Inflammatory macrophage treated with lipopolysaccharide for 1 hour (primary cell): ENCODE results near the gene MRPS30.
A peak's percentile ranks its signal among the peaks of the same experiment; 100 is the strongest.
"Not testable (repeated sequence)": the region's sequence is repeated elsewhere in the genome, so short reads cannot be mapped to it uniquely, and the experiment has no call there.

ENCODE experiments used
- DNase-seq, 2 donors: peaks; one replicate each; pipeline ENCODE4 v3.0.0-alpha.2; 2020 to 2022

Gene MRPS30

DNA sequence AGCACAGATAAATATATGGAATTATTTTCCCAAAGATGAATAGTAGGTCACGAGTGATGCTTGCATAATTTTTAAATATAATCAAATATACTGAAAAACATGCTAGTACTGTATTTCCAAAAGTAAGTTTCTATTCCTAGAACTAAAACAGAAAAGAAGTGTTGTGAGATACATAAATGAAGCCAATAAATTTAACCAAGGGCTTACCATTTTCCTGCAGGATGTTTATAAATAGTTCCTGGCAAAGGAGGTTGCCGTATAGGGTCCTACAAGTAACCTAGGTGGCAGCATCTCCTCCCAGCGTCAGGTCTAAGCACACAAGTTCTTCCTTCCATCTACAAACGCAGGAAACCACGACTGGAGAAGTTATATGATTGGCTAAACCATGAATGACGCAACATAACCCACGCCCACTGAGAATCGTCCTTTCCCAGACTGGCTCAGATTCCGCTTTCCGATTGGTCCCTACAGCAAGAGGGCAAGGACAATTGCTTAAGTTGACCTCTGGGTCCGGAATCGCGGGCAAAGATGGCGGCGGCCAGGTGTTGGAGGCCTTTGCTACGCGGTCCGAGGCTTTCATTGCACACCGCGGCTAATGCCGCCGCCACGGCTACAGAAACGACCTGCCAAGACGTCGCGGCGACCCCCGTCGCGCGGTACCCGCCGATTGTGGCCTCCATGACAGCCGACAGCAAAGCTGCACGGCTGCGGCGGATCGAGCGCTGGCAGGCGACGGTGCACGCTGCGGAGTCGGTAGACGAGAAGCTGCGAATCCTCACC lies at the start of gene MRPS30:
Gene MRPS30 (plus strand): TSS at position 513 of the 780 bp plus-strand sequence. CDS start 16 bp downstream, at position 529.
- DNase-seq, result peak; percentile 97 to 99

DNA sequence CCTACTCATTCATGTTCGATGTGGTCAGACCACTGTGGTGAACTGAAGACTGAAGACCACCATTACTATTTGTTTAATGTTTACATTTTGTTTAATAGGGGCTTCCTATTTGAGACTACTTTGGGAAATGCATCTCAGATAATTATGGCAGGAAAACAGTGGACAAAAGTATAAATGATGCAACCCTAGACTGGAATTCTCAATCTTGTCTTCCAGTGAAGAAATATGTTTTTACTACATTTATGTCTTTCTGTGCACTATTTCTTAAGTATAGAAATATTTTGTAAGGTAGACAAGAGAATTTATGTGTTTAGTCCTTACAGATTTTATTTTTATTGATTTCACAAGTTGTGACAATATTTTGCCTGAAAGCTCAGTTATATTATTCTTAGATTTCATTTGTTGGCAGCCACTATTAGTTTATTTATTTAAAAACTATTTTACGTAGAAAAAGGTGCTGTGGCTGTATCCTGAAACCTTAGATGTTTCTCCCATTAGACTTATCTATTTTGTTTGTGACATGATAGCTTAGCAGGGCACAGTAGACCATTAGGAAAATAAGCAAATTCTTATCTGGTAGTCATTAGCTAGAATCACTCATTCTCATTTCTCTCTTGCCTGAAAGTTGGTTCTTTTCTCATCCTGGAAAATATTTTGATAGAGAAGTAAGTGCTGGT lies 39.4 kb upstream of the MRPS30 start:
- DNase-seq, result no peak

DNA sequence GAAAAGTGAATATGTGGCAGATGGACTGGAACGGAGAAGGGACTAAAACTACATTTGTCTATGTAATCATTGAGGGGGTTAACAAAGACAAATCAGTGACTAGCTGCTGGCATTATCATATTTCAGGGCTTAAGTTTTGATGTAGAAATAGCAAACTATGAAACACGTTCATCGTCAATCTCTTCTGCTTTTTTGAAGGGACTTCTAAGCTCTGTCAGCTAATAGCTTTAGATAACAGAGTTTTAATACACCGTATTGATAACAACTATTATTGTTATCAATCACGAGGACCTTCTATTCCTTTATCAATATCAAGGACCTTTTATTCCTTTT lies 38.9 kb upstream of the MRPS30 start:
- DNase-seq, result no peak

DNA sequence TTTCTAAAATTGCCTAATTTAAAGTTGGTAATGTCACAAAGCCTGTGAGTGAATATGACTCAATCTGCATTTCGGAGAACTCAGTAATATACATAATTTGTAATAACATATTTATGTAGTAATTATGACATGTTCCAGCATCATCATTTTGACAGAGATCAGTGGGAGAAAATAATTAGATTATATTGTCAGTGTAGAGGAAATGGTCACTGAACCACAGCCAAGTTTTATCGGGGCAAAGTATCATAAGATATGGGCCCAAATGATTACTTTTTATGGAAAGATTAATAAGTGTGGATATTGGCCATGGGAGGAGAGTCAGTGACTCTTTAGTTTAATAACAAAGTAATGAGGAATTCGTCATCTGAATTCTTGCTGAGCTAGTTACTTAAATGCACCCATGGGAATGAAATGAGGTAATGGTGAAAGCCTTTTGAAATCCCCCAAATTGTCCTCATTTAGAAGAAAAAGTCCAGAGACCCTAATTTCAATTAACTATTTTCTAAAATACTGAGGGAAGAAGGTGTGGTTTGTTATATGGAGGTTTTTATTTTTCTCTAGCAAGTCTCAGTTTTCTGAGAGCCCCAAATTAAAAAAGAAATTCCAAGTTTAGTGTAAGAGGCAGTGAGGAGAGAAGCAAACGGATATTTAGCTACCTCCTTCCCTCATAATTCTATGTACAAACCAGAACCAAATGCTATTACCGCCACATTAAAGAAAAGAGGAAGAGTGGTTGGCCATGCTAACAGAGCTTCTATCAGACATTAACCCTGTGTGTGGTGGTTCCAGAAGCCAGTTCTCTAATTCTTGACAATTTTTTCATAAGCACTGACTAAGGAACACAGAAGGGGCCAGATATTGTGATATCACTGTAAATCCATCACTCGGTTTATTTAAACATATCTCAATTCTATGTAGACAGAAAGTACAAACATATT lies 37.7 kb upstream of the MRPS30 start:
- no peak for DNase-seq

DNA sequence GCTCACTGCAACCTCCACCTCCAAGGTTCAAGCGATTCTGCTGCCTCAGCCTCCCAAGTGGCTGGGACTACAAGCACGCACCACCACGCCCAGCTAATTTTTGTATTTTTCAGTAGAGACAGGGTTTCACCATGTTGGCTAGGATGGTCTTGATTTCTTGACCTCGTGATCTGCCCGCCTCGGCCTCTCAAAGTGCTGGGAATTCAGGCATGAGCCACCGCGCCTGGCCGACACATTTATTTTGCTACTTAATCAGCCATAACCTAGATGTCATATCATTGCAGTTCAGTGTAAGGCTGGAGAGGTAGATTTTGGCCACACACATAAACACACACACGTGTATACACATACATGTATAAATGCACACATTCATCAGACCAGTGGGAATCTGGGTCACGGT lies 36.4 kb upstream of the MRPS30 start:
- DNase-seq, result not testable (repeated sequence)

DNA sequence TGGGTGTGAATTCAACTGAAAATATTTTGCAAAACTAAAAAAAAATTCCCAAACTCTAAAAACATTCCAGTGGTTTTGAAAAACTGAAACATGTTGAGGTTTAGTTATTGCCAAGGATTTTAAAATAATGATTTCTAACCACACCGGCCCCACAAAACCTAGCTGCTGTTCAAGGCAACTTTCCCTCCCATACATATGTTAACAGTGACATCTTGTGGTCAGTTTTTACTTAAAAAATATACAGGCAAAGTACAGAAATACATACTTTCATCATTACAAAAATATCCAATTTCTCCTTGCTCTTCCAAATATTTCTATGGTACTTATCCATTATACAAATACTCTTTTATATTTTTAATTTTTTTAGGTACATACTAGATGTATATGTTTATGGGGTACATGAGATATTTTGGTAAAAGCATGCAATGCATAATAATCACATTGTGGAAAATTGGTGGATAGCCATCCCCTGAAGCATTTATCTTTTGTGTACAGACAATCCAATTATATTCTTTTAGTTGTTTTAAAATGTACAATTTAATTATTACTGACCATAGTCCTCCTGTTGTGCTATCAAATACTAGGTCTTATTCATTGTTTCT lies 34.4 kb upstream of the MRPS30 start:
- DNase-seq, result peak in 1 of 2 donors; percentile 55

DNA sequence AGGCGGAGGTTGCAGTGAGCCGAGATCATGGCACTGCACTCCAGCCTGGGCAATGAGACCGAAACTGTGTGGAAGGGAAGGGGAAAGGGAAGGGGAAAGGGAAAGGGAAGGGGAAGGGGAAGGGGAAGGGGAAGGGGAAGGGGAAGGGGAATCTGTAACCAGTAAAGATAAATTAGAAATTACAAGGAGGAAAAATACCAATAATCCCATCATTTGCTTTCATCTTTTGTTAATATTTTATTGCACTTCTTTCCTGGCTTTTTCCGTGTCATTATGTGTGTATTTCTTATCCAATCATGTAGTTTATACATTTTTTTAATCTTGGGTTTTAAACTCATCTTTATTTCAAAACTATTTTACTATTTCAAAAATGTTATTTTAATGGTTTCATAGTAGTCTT lies 29.6 kb upstream of the MRPS30 start:
- no peak for DNase-seq

DNA sequence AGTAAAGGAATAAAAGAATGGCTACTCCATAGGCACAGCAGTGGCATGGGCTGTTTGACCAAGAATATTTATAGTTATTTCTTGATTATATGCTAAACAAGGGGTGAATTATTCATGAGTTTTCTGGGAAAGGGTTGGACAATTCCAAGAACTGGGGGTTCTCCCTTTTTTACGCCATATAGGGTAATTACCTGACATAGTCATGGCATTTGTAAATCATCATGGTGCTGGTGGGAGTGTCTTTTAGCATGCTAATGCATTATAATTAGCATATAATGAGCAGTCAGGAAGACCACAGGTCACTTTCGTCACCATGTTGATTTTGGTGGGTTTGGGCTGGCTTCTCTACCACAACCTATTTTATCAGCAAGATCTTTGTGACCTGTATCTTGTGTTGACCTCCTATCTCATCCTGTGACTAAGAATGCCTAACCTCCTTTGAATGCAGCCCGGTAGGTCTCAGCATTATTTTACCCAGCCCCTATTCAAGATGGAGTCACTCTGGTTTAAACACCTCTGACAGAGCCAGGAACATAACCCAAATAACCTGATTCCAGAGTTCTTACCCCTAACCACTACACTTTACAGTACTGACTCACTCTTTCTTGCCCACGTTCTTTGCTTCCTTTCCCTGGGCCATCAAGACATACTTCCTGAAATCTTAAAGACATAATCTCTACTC lies 25.0 kb upstream of the MRPS30 start:
- no peak for DNase-seq

DNA sequence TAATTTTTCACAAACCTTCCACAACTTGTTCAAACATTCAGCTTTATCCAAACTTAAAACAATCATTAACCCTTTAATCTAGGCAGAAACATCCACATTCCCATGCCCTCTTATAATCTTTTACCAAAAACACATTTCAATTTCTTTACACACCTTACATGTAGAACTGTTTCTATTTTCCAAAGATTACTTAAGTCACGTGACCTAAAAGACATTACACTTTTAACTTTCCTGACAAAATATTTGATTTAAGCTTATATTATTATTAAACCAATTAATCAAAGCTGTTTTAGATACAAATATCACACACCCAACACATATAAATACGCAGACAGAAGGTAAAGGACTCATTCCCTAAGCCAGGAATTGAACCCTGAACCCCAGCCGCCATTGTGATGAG lies 21.0 kb upstream of the MRPS30 start:
- DNase-seq, result no peak

DNA sequence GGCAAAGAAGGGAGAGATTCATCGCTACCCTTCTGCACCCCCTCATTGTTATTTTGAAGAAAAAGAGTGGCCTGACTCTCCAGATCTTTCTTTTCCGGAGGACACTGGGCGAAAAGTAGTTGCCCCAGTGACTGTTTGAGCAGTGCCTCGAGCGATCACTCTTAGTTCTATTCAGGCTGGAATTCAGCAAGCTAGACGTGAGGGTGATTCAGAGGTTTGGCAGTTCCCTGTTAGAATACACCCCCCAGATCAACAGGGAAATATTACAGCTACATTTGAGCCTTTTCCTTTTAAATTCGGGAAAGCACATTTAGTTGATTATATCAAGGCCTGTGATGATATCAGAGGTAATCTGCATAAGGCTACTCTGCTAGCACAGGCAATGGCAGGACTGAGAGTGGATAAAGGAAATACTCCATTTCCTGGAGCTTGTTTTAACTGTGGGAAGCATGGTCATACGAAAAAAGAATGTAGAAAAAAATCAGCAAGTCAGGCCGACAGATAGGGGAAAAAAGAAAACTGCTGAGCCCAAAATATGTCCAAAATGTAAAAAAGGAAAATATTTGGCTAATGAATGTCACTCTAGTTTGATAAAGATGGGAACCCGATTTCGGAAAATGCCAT lies 19.3 kb upstream of the MRPS30 start:
- not testable (repeated sequence) for DNase-seq

DNA sequence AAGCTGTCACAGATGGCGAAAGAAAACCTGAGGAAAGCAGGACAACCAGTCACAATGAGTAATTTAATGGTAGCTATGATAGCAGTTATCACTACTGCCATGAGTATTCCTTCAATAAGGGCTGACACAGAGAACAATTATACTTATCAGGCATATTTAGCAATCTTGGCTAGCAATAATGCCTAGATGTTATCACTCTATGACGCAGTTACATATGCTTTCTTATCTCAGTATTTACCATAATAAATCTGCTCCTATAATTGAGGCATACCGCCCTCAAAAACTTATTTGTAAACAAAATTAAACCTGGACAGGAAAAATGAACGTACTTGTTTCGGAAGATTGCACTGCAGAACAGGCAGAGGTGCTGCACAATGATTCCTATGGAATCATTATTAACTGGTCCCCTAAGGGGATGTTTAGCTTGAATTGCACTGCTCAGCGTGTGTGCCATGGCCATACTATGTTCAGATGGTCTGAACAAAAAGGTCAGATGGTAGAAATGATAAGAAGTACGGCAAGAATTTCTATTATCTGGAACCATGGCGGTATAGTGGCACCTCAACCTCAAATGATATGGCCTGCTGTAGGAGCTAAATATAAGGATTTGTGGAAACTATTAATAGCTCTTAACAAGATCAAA lies 16.6 kb upstream of the MRPS30 start:
- not testable (repeated sequence) for DNase-seq

DNA sequence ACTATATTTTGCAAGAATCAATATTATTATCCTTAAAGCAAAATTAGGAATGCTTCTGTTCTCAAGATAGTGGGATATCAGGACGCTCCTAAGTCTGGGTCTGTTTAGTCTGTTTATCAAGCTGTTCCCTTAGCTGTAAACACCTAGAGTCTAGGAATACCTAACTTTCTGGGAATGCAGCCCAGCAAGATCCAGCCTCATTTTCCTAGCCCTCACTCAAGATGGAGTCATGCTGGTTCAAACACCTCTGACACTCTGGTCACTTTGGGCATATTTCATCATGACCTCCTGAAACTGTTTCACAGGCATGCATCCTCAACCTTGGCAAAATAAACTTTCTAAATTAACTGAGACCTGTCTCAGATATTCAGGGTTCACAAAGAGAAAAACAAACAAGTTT lies 14.4 kb upstream of the MRPS30 start:
- DNase-seq, result no peak

DNA sequence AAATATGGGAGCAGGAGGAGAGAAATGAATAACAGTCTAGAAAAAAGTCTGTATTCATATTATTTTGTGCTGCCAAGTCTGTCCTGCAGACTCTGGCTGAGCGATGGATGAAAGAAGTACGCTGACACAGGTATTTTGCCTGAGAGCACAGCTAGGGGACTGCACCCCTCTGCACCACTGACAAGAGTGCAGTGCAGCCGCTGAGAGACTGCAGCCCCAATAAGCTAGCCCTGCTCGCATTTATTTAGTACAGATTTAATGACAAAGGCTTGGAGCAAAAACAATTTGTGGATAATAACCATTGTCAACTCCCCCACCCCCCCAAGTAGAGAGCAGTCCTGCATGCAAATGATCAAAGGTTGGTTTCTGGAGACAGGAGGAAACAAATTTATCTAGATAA lies 13.3 kb upstream of the MRPS30 start:
- DNase-seq, result no peak

DNA sequence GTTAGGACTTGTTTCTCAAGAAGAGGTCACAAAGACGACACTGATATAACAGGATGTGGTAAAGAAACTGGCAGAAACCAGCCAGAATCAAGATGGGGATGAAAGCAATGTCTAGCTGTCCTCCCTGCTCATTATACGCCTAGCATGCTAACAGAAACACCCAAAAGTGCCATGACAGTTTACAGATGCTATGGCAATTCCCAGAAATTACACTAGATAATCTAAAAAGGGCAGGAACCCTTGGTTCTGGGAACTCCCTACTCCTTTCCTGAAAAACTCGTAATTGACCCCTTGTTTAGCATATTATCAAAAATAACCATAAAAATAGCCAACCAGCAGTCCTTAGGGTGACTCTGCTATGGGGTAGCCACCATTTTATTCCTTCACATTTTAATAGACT lies 10.9 kb upstream of the MRPS30 start:
- no peak for DNase-seq

DNA sequence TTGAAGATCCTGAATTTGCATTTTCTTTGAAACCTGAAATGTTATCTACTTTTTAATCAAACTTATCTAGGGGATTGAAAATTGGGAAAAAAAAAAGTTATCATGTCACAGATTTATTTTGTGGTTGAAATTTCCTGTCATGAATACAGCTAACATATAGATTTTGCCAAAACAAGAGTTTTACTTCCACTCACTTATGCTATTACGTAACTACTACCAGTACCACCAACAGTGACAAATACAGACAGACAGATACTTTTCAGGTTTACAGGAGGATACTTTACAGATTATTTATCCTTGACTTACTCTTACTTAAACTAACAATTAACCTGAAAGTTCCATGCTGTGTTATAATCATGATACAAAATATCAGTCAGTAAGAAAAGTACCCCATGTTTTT lies 6.8 kb upstream of the MRPS30 start:
- no peak for DNase-seq

DNA sequence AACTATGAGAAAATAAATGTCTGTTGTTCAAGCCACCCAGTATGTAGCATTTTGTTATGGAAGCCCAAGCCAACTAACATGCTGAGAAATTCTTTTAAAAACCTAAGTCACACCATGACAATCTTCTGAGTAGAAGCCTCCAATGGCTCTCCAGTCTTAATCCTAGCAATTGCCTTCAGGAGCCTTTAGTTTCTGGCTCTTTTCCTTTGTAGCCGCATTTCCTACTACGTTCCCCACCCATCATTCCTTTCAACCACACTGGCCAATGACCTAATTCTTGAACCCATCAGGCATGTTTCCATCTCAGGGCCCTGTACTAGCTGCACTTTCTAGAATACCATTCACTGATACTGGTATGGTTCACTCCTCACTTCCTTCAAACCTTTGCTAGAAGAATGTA lies 2.1 kb upstream of the MRPS30 start:
- no peak for DNase-seq

DNA sequence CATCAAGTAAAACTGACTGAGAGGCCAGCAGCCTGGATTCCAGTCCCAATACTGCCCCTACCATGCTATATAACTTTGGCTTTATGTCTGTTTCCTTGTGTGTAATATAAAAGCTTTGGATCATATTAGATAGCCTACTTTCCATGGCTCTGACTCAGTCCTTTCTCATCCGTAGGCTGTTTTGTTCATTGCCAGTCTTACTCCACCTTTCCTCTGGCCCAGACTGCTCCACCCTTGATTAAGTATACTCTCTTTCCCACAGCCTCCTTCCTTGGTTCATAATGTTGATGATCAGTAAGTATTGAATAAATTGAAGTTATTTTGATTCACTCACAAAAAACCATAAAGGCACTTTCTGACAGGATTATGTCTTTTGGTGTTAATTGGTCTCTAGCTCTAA lies 1.5 kb upstream of the MRPS30 start:
- no peak for DNase-seq

DNA sequence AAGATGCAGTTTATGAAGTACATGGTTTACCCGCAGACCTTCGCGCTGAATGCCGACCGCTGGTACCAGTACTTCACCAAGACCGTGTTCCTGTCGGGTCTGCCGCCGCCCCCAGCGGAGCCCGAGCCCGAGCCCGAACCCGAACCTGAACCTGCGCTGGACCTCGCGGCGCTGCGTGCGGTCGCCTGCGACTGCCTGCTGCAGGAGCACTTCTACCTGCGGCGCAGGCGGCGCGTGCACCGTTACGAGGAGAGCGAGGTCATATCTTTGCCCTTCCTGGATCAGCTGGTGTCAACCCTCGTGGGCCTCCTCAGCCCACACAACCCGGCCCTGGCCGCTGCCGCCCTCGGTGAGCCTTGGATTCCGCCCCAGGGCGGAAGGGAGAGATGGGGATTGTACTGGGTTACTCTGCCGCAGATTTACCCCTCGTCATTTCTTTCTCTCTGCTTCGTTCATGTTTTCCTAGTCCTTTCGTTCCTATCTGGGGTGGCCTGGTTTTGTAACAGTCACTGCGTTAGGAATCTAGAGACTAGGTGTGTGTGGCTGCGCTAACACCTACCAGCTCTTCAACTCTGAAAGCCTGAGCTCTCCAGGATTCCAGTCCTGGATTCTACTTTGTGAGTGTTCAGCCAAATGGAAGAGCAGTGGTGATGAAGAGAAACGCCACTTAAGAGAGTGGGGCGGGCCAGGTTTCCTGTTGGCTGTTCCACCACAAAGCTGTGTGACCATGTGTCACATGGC lies 638 bp downstream of the MRPS30 start:
- peak; percentile 60 to 62 for DNase-seq

DNA sequence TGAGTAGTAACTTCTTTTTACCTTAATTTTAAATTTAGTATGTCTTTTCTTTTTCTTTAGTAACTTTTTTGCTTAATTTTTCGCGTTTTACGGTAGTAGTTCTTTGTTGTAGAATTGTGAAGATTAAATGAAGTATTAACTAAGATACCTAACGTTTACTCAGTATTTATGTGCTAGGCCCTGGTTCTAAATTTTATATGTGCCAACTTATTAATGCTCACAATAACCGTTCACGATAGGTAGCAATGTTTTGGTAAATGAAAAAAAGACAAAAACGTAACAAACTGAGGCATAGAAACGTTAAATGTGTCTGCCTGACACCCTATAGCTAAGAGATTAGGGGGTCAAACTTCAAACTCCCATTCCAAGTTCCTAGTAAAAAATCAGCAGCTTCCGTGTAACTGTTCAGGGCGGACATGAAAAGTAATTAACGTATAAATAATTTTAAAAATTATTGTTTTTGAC lies 1.2 kb downstream of the MRPS30 start:
- no peak for DNase-seq

DNA sequence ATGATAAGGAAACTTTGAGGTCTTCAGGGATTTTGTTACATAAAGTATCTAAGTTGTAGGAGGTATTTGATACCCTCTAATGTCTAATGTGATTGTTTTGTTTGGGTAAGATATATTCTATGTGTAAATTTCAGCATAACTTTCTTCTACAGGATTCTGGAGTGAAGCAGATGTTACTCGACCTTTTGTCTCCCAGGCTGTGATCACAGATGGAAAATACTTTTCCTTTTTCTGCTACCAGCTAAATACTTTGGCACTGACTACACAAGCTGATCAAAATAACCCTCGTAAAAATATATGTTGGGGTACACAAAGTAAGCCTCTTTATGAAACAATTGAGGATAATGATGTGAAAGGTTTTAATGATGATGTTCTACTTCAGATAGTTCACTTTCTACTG lies 6.0 kb downstream of the MRPS30 start:
- DNase-seq, result no peak

DNA sequence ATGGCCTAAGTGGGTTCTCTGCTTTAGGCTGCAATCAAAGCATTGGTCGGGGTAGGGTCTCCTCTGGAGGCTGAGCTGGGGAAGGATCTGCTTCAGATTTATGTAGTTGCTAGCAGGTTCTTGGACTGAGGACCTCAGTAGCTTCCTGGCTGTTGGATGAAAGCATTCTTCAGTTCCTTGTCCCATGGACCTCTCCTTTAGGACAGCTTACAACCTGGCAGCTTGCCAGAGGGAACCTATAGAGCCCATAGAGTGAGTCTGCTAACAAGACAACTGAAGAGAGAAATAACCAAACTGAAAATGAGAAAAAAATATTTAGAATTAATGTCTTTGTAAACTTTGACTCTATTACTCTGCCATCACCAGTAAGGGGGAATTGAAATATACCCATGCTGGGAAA lies 12.4 kb downstream of the MRPS30 start:
- DNase-seq, result no peak
